ENCODE measurements around the gene ITPKB. TPM values are rescaled to one million over a fixed set of nuclear protein-coding genes. Genes with fewer than 3 reads are reported as not detected.

ITPKB gene
- total and polyA plus RNA-seq, 9 donors, result 11.3 to 43.2 (median 20.1) TPM

DNA sequence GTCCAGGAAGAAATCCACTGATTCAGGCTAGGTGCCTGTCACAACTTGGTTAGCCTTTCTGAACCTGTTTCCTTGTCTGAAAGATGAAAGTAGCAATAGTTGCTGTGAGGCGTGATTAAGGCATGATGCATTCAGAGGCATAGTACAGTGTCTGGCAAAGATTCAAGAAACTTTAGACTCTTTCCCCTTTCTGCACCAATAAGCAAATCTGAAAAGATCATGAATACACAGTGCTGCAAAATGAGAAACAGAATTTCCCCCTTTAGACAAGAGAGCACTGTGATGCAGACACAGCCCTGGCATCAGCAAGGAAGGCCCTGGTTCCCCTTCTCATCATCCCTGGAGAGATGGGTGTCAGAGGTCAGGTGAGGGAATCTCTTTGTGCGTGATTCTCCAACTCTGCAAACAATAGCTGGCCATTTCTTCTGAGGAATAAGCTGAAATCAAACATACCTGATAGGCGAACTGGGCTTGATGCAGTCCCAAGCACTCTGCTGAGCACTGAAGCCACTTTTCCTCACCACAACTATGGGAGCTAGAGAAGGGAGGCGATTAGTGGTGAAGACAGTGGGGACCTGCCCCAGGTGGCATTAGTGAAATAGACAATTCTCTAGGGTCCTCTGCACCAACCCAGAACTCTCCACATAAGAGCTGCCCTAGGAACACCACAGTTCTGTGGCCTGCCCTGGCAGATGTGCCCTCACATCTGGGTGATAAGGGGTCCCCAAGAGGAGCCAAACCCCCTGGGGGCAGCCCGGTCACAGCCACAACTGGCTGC is 41.7 kb downstream of the ITPKB start:
- no peaks in the 10 kb centered on the region for H3K27me3 ChIP-seq
- TF ChIP-seq EP300 (IDR thresholded peaks at IDR 0.05), result no peak
- TF ChIP-seq, protein P1, sequence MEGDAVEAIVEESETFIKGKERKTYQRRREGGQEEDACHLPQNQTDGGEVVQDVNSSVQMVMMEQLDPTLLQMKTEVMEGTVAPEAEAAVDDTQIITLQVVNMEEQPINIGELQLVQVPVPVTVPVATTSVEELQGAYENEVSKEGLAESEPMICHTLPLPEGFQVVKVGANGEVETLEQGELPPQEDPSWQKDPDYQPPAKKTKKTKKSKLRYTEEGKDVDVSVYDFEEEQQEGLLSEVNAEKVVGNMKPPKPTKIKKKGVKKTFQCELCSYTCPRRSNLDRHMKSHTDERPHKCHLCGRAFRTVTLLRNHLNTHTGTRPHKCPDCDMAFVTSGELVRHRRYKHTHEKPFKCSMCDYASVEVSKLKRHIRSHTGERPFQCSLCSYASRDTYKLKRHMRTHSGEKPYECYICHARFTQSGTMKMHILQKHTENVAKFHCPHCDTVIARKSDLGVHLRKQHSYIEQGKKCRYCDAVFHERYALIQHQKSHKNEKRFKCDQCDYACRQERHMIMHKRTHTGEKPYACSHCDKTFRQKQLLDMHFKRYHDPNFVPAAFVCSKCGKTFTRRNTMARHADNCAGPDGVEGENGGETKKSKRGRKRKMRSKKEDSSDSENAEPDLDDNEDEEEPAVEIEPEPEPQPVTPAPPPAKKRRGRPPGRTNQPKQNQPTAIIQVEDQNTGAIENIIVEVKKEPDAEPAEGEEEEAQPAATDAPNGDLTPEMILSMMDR (IDR thresholded peaks at IDR 0.05), result no peak
- TF ChIP-seq POLR2A (IDR thresholded peaks at IDR 0.05), result no peak
- intact Hi-C loops (cut with DNase I), result no loop called here
- H3K4me3 ChIP-seq, result no peak overlapping the region
- no peak overlapping the region for H3K27ac ChIP-seq
- no peak for DNase-seq
- no peaks in the 10 kb centered on the region for H3K36me3 ChIP-seq
- 75 to 83% (median 80%) methylated on average over 5 of the region's 5 CpGs for WGBS, 3 donors
- peaks cover under 1% of the 10 kb centered on the region for H3K4me1 ChIP-seq (ENCODE audit: insufficient read depth)
- H3K9me3 ChIP-seq, result no peaks in the 10 kb centered on the region

DNA sequence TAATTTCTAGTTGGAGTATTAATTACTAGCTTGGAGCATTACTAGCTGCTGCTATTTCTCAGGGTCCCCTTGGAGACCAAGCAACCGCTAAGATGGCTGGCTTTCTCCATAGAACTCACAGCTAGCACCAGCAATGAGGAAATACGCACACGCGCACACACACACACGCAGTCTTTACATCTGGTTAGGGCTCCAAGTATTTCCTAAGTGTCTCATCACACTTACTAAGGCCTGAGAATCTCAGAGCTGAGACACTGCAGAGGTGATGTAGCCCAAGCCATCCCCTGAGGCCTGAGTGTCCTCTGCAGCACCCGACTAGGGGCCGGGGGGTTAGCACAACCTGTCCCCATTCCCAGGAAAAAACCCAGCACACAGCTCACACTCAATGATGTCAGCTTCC is 42.5 kb downstream of the ITPKB start:
- DNase-seq, result no peak
- 94 to 96% (median 94%) methylated on average over 7 of the region's 7 CpGs for WGBS, 3 donors
- H3K27ac ChIP-seq, result peak overlapping the region in 1 of 2 donors; percentile 1

DNA sequence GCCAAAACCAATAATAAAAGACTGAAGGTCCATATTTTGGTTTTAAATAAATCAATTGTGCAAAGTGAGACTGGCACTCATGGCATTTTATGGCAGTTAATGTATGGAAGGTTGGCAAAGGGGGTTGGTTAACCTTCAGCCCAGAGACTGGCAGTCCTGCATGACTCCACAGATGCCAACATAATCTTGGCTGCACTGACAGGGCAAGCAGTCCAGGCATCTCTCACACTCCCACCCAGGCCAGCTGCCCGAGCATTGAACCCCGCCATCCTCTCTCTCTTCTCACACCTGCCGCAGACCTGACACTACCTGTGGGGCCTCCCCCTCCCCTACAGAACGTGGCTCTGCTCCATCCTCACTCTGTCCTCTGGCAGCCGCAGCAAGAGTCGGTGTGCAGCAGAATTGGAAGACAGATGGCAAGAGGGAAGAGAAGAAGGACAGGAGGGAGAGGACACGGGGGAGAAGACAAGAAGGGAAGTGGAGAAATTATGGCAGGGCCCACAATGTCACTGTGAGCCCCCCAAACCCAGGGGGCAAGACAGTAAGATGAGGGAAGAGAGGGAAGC is 43.7 kb downstream of the ITPKB start:
- H3K4me3 ChIP-seq, result no peak overlapping the region
- no peaks in the 10 kb centered on the region for H3K36me3 ChIP-seq
- TF ChIP-seq, protein P1 (IDR thresholded peaks at IDR 0.05), result no peak
- TF ChIP-seq POLR2A (IDR thresholded peaks at IDR 0.05) (no peak), EP300 (IDR thresholded peaks at IDR 0.05) (no peak)
- peaks cover 2% of the 10 kb centered on the region for H3K4me1 ChIP-seq (ENCODE audit: insufficient read depth)
- WGBS, 3 donors, result 76 to 80% (median 76%) methylated on average over 7 of the region's 7 CpGs
- intact Hi-C loops (cut with DNase I), result no loop called here
- no peak overlapping the region for H3K27ac ChIP-seq
- H3K27me3 ChIP-seq, result no peaks in the 10 kb centered on the region
- no peaks in the 10 kb centered on the region for H3K9me3 ChIP-seq
- no peak for DNase-seq

More for the DNA sequence above, 42.5 kb downstream of the ITPKB start:
- H3K36me3 ChIP-seq, result no peaks in the 10 kb centered on the region
- no peaks in the 10 kb centered on the region for H3K9me3 ChIP-seq
- no peak overlapping the region for H3K4me3 ChIP-seq
- TF ChIP-seq EP300 (IDR thresholded peaks at IDR 0.05) (no peak), POLR2A (IDR thresholded peaks at IDR 0.05) (no peak)
- TF ChIP-seq, protein P1 (IDR thresholded peaks at IDR 0.05), result no peak
- H3K4me1 ChIP-seq (ENCODE audit: insufficient read depth), result peaks cover 2% of the 10 kb centered on the region
- intact Hi-C loops (cut with DNase I), result no loop called here
- H3K27me3 ChIP-seq, result no peaks in the 10 kb centered on the region

DNA sequence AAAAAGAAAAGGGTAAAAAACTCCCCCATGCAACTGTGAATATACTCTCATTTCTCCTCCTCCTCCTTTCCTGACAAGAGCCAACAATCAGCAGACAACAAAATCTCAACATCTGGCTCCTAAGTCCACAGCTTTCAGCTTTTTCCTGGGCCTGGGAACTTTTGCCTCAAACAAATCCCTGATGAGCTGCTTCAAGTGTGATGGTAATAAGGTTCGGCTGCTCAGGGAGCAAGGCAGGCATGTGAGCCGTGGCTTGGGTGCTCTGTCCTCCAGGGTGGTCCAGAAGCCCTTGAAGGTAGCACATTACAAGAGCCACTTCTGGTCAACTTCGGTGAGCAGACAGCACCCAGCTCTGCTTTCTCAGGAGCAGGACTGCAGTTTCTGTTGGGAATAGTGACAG is 46.3 kb downstream of the ITPKB start:
- no peak overlapping the region for H3K27ac ChIP-seq
- 63 to 69% (median 65%) methylated on average over 3 of the region's 3 CpGs for WGBS, 3 donors
- peaks cover 4% of the 10 kb centered on the region for H3K4me1 ChIP-seq (ENCODE audit: insufficient read depth)
- no peak overlapping the region for H3K4me3 ChIP-seq
- intact Hi-C loops (cut with DNase I), result no loop called here
- no peaks in the 10 kb centered on the region for H3K27me3 ChIP-seq
- no peaks in the 10 kb centered on the region for H3K9me3 ChIP-seq
- no peak for DNase-seq
- TF ChIP-seq POLR2A (IDR thresholded peaks at IDR 0.05), result no peak
- TF ChIP-seq, protein P1 (IDR thresholded peaks at IDR 0.05), result no peak
- TF ChIP-seq EP300 (IDR thresholded peaks at IDR 0.05), result no peak
- H3K36me3 ChIP-seq, result no peaks in the 10 kb centered on the region

Data from ovary (tissue), 9 donors.